ENCODE results near the gene DNM3. TPM values are rescaled to one million over a fixed set of nuclear protein-coding genes. Genes with fewer than 3 reads are reported as not detected.

Gene DNM3
- total and polyA plus RNA-seq, 2 of the 8 experiments (the other 6 are each of a cell fraction or from before 2014, with no cell fraction given): 2.0 to 8.5 TPM

DNA sequence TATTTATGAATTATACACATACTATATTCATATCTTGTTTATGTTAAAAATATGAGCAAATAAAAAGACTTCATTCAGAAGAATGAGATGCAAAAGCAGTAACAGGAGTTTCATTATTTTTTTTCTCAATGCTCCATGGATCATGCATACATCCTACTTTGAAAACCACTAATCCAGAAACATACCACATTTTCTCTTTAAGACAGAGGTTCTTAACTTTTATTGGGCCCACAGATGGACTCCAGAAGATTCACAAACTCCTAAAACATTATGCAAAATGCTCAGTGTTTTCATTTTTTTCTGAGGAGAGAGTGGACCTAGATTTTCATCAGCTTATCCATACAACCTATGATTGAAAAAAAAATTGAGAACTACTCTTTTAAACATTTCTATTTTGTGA is 227.8 kb downstream of the DNM3 start:
- POLR2A ChIA-PET (ENCODE audit: partially characterized antibody): no interaction called here
- H4K5ac ChIP-seq (ENCODE audit: insufficient read length, low read depth, low read length): no peak overlapping the region
- H3K18ac ChIP-seq (ENCODE audit: extremely low read depth, low read length): no peak overlapping the region
- no peak overlapping the region for H3K4ac ChIP-seq (replicated peaks; ENCODE audit: insufficient read length, low read depth, low read length)
- no peak overlapping the region for H3K27ac ChIP-seq (ENCODE audit: low read depth, low read length)
- no peak overlapping the region for H2AFZ ChIP-seq (ENCODE audit: low read length)
- H3K14ac ChIP-seq (ENCODE audit: insufficient read length): no peak overlapping the region
- no peak for DNase-seq (ENCODE audit: low read depth in 1 of 2, low spot score in 2 of 2)
- H2AK5ac ChIP-seq (ENCODE audit: low read depth, low read length): no peak overlapping the region
- no peaks in the 10 kb centered on the region for H3K36me3 ChIP-seq (ENCODE audit: control insufficient read depth in 2 of 4, insufficient read depth in 4 of 4, low read length in 3 of 4)
- no peak overlapping the region for H2BK15ac ChIP-seq (ENCODE audit: low read length)
- FAIRE-seq: no peak
- no peak overlapping the region for H3K56ac ChIP-seq (replicated peaks; ENCODE audit: insufficient read length, low read depth, low read length)
- H3K9me3 ChIP-seq (ENCODE audit: insufficient read depth in 2 of 2, low read depth in 1 of 2, low read length in 1 of 2): no peaks in the 10 kb centered on the region
- H3K79me1 ChIP-seq (ENCODE audit: low read depth, low read length): no peaks in the 10 kb centered on the region
- CTCF ChIA-PET (ENCODE audit: partially characterized antibody): no interaction called here
- no peak overlapping the region for H4K91ac ChIP-seq (replicated peaks; ENCODE audit: insufficient read length, low read length)
- H4K20me1 ChIP-seq (replicated peaks in 1 of 2; ENCODE audit: control insufficient read depth in 1 of 2, insufficient read depth in 2 of 2, low read length in 2 of 2): no peaks in the 10 kb centered on the region
- H4K8ac ChIP-seq (ENCODE audit: extremely low read depth, insufficient read depth, low read length): no peak overlapping the region
- no peak overlapping the region for H2BK120ac ChIP-seq (replicated peaks; ENCODE audit: low read depth, low read length)
- H3K23ac ChIP-seq (ENCODE audit: insufficient read length): no peak overlapping the region
- no peak overlapping the region for H2BK5ac ChIP-seq (ENCODE audit: low read depth, low read length)
- H2BK12ac ChIP-seq (ENCODE audit: low read depth, low read length): no peak overlapping the region
- no peaks in the 10 kb centered on the region for H3K4me1 ChIP-seq (replicated peaks in 1 of 4; ENCODE audit: control insufficient read depth in 3 of 4, insufficient read depth in 4 of 4, low read length in 3 of 4)
- H3K9ac ChIP-seq (replicated peaks in 1 of 4; ENCODE audit: extremely low read depth in 1 of 4, low read depth in 3 of 4, low read length in 3 of 4): no peak overlapping the region
- no peak overlapping the region for H3K4me3 ChIP-seq (ENCODE audit: extremely low read depth in 1 of 4, insufficient read depth in 2 of 4, low read depth in 3 of 4, low read length in 4 of 4)
- no peaks in the 10 kb centered on the region for H3K79me2 ChIP-seq (ENCODE audit: control insufficient read depth in 1 of 2, insufficient read depth in 2 of 2, low read length in 2 of 2)
- no peaks in the 10 kb centered on the region for H3K27me3 ChIP-seq (replicated peaks in 1 of 4; ENCODE audit: control insufficient read depth in 3 of 4, extremely low read depth in 1 of 4, insufficient read depth in 3 of 4, low read length in 3 of 4)
- no peak overlapping the region for H3K4me2 ChIP-seq (ENCODE audit: insufficient read depth in 1 of 2, low read depth in 2 of 2, low read length in 2 of 2)
- H2BK20ac ChIP-seq (ENCODE audit: low read length): no peak overlapping the region
- no peaks in the 10 kb centered on the region for H3K23me2 ChIP-seq (ENCODE audit: low read depth, low read length)
- TF ChIP-seq PHF8 (conservative IDR thresholded peaks at IDR 0.05; ENCODE audit: low read depth, low read length) (no peak), RBBP5 (IDR thresholded peaks at IDR 0.05; ENCODE audit: borderline replicate concordance, low read depth, low read length) (no peak)

All from H1 (cell line).